Mesenchymal stem cell (in vitro differentiated cells and primary cell): ENCODE data around the gene POU2F3.
A peak's percentile ranks its signal among the peaks of the same experiment; 100 is the strongest.

ENCODE experiments used
- DNase-seq: peaks from one replicate; pipeline ENCODE4 v3.0.0-alpha.2; 2013
- H2AFZ ChIP-seq: one replicate; pipeline ENCODE4 v1.6.1; 2013; ENCODE audit warnings: low read depth, mild to moderate bottlenecking, control low read depth, inconsistent platforms, low read length, moderate library complexity
- H2AK5ac ChIP-seq: 2 replicates; pipeline ENCODE4 v1.6.1; 2013; ENCODE audit warnings: low read length, moderate library complexity, mild to moderate bottlenecking, inconsistent platforms; ENCODE audit not compliant: severe bottlenecking
- H2BK120ac ChIP-seq: one replicate; pipeline ENCODE4 v1.6.1; 2013; ENCODE audit warnings: low read depth, mild to moderate bottlenecking, inconsistent platforms, low read length, moderate library complexity
- H2BK12ac ChIP-seq, 2 experiments: one replicate each; pipeline ENCODE4 v1.6.1; 2013; ENCODE audit warnings: inconsistent platforms in 2 of 2, low read length in 2 of 2, mild to moderate bottlenecking in 2 of 2, moderate library complexity in 2 of 2, control low read depth in 1 of 2
- H2BK15ac ChIP-seq: one replicate; pipeline ENCODE4 v1.6.1; 2013; ENCODE audit warnings: mild to moderate bottlenecking, low read depth, inconsistent platforms; ENCODE audit not compliant: poor library complexity, severe bottlenecking
- H2BK5ac ChIP-seq: 2 replicates; pipeline ENCODE4 v1.6.1; 2013; ENCODE audit warnings: low read depth, mild to moderate bottlenecking, low read length, control low read depth, inconsistent platforms; ENCODE audit not compliant: poor library complexity, severe bottlenecking
- H3K14ac ChIP-seq, 2 experiments: one replicate each; pipeline ENCODE4 v1.6.1; 2013; ENCODE audit warnings: inconsistent platforms in 2 of 2, low read length in 2 of 2, control low read depth in 1 of 2, mild to moderate bottlenecking in 1 of 2, moderate library complexity in 1 of 2
- H3K18ac ChIP-seq, 2 experiments: one replicate each; pipeline ENCODE4 v1.6.1; 2013; ENCODE audit warnings: inconsistent platforms in 2 of 2, low read length in 2 of 2, control low read depth in 1 of 2, low read depth in 1 of 2, mild to moderate bottlenecking in 1 of 2
- H3K23ac ChIP-seq, 2 experiments: one replicate each; pipeline ENCODE4 v1.6.1; 2013; ENCODE audit warnings: inconsistent platforms in 2 of 2, low read length in 2 of 2, mild to moderate bottlenecking in 2 of 2, moderate library complexity in 2 of 2, control low read depth in 1 of 2
- H3K27ac ChIP-seq: 2 replicates; pipeline ENCODE4 v1.5.1; 2013; ENCODE audit warnings: mild to moderate bottlenecking, moderate library complexity, low read length, control low read depth, inconsistent platforms; ENCODE audit not compliant: poor library complexity, severe bottlenecking
- H3K27me3 ChIP-seq, 2 experiments: 2 replicates each; pipeline versions ENCODE4 v1.6.1 to v1.7.0; 2013; ENCODE audit warnings: low read length in 2 of 2, mild to moderate bottlenecking in 2 of 2, moderate library complexity in 2 of 2, control low read depth in 1 of 2, inconsistent platforms in 1 of 2; ENCODE audit not compliant: control insufficient read depth in 1 of 2, insufficient read depth in 1 of 2
- H3K36me3 ChIP-seq, 2 experiments: 2 replicates each; pipeline versions ENCODE4 v1.6.1 to v1.7.0; 2013; ENCODE audit warnings: low read length in 2 of 2, control low read depth in 1 of 2, inconsistent platforms in 1 of 2, low read depth in 1 of 2, mild to moderate bottlenecking in 1 of 2; ENCODE audit not compliant: insufficient read depth in 2 of 2, control insufficient read depth in 1 of 2
- H3K4ac ChIP-seq, 2 experiments: one replicate each; pipeline ENCODE4 v1.6.1; 2013; ENCODE audit warnings: inconsistent platforms in 2 of 2, low read length in 2 of 2, mild to moderate bottlenecking in 2 of 2, moderate library complexity in 2 of 2, control low read depth in 1 of 2, low read depth in 1 of 2
- H3K4me1 ChIP-seq: 2 replicates; pipeline ENCODE4 v1.6.1; 2013; ENCODE audit warnings: low read depth, low read length, control low read depth; ENCODE audit not compliant: control insufficient read depth, insufficient read depth
- H3K4me2 ChIP-seq: 2 replicates; pipeline ENCODE4 v1.6.1; 2013; ENCODE audit warnings: low read length, mild to moderate bottlenecking, inconsistent platforms; ENCODE audit not compliant: poor library complexity, severe bottlenecking
- H3K4me3 ChIP-seq, 2 experiments: 2 replicates each; pipeline versions ENCODE4 v1.5.1 to v1.7.0; 2013; ENCODE audit warnings: low read length in 2 of 2, mild to moderate bottlenecking in 2 of 2, control low read depth in 1 of 2, low read depth in 1 of 2; ENCODE audit not compliant: insufficient read depth in 1 of 2
- H3K79me1 ChIP-seq: replicated peaks from 2 replicates; pipeline ENCODE4 v1.6.1; 2013; ENCODE audit warnings: mild to moderate bottlenecking, control low read depth, low read length, inconsistent platforms; ENCODE audit not compliant: poor library complexity, severe bottlenecking
- H3K9ac ChIP-seq: 2 replicates; pipeline ENCODE4 v1.7.0; 2013; ENCODE audit warnings: mild to moderate bottlenecking, low read length, moderate library complexity
- H3K9me3 ChIP-seq: 2 replicates; pipeline ENCODE4 v1.7.0; 2013; ENCODE audit warnings: mild to moderate bottlenecking, low read length; ENCODE audit not compliant: control insufficient read depth
- H4K8ac ChIP-seq: one replicate; pipeline ENCODE4 v1.6.1; 2013; ENCODE audit warnings: inconsistent platforms, mild to moderate bottlenecking, low read length, moderate library complexity
- H4K91ac ChIP-seq: one replicate; pipeline ENCODE4 v1.6.1; 2013; ENCODE audit warnings: mild to moderate bottlenecking, low read length, inconsistent platforms
- WGBS: methylation state at CpG from one replicate; pipeline ENCODE4 v1.1.7; 2013; ENCODE audit warnings: mixed read lengths; 5-methylcytosine and 5-hydroxymethylcytosine counted together

POU2F3 gene

DNA sequence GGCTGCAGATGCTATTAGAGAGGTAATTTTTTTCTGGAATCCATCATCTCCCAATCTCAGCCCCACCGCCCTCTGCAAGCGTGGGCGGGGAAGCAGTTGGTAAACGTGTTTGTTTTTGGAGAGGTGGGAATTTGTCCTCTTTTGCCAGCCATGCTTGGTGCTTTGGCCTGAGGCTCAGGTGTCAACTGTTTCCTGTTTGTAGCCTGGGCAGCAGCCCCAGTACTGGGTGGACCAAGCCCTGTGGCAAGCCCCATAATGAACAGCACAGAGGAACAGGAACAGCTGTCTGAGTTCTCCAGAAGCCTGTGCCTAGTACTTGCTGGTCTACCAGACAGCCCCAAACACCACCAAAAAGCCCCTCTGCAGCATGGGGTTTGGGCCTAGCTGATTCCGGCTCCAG, 39.6 kb downstream of the POU2F3 start:
- H3K36me3 ChIP-seq = no peaks in the 10 kb centered on the region
- no peak overlapping the region for H3K4me3 ChIP-seq
- no peak overlapping the region for H3K9ac ChIP-seq
- H3K4me1 ChIP-seq = peaks cover 3% of the 10 kb centered on the region
- no peak overlapping the region for H3K27ac ChIP-seq
- no peak overlapping the region for H3K4me2 ChIP-seq
- no peak overlapping the region for H2BK12ac ChIP-seq
- no peak overlapping the region for H3K4ac ChIP-seq
- H3K23ac ChIP-seq = peak overlapping the region in 1 of 2 experiments; percentile 79
- H4K91ac ChIP-seq = no peak overlapping the region
- no peak overlapping the region for H2BK120ac ChIP-seq
- no peak overlapping the region for H3K18ac ChIP-seq
- no peak overlapping the region for H4K8ac ChIP-seq
- H3K14ac ChIP-seq = peak overlapping the region in 1 of 2 experiments; percentile 83
- no peaks in the 10 kb centered on the region for H3K79me1 ChIP-seq
- H3K27me3 ChIP-seq = peaks cover 0 to 62% of the 10 kb centered on the region in 2 experiments
- 85% methylated on average over 5 of the region's 5 CpGs for WGBS
- no peak overlapping the region for H2BK5ac ChIP-seq
- H2AFZ ChIP-seq = no peak overlapping the region
- no peak overlapping the region for H2BK15ac ChIP-seq
- H3K9me3 ChIP-seq = no peaks in the 10 kb centered on the region
- no peak overlapping the region for H2AK5ac ChIP-seq
- DNase-seq = no peak

GRCh38 chr11:120280600-120281051, 40.7 kb downstream of the POU2F3 start:
- Histone ChIP-seq H3K79me1 (no peaks in the 10 kb centered on the region), H3K27me3 (peaks cover 0 to 51% of the 10 kb centered on the region in 2 experiments), H2BK5ac (no peak overlapping the region), H3K14ac (no peak overlapping the region), H3K9me3 (no peaks in the 10 kb centered on the region), H2AK5ac (no peak overlapping the region), H2BK15ac (no peak overlapping the region), H2BK120ac (no peak overlapping the region), H3K4me2 (no peak overlapping the region), H3K36me3 (no peaks in the 10 kb centered on the region), H3K4me1 (peaks cover 3% of the 10 kb centered on the region), H2AFZ (no peak overlapping the region), H2BK12ac (no peak overlapping the region), H3K23ac (no peak overlapping the region), H3K18ac (no peak overlapping the region), H3K4me3 (no peak overlapping the region), H3K27ac (no peak overlapping the region), H3K4ac (no peak overlapping the region), H3K9ac (no peak overlapping the region), H4K8ac (no peak overlapping the region), H4K91ac (no peak overlapping the region)
- 45% methylated on average over 4 of the region's 5 CpGs for WGBS
- DNase-seq = no peak

DNA sequence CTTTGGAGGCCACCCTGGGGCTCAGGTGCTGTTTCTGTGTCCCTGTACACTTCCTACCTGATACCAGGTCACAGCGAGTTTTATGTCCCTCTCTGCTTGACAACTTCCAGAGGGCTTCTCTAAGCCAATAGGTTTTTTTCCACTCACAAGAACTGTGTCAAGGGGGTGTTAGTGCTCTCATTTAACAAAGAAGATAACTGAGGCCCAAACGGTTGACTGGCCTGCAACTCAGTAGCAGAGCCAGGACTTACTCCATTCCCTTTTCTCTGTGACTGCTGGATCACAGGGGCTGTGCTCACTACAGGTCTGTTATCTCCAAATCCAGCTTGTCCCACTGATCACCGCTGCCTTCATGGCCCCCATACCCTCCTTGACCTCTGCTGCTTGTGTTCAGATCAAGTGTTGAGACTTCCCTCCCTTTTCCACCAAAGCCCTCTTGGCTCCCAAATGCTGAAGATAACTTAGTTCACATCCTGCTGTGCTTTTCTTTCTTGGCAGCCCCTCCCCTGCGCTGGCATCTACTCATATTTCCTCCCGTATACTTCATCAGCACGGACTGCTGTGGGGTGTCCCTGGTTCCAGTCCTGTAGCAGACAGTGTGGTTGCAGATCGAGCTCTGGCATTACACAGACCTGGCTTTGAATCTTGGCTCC, 41.3 kb downstream of the POU2F3 start:
- Histone ChIP-seq H2BK5ac (no peak overlapping the region), H3K36me3 (no peaks in the 10 kb centered on the region), H3K4me3 (no peak overlapping the region), H3K23ac (no peak overlapping the region), H2BK12ac (no peak overlapping the region), H3K4ac (no peak overlapping the region), H3K18ac (no peak overlapping the region), H3K4me1 (peaks cover 3% of the 10 kb centered on the region), H3K9ac (no peak overlapping the region), H3K27me3 (peaks cover 0 to 44% of the 10 kb centered on the region in 2 experiments), H3K14ac (no peak overlapping the region), H2BK120ac (no peak overlapping the region), H3K27ac (no peak overlapping the region), H3K79me1 (no peaks in the 10 kb centered on the region), H2AK5ac (no peak overlapping the region), H4K91ac (no peak overlapping the region), H3K4me2 (no peak overlapping the region), H3K9me3 (no peaks in the 10 kb centered on the region), H4K8ac (no peak overlapping the region), H2BK15ac (no peak overlapping the region), H2AFZ (no peak overlapping the region)
- DNase-seq = no peak
- 53% methylated on average over 7 of the region's 7 CpGs for WGBS

DNA sequence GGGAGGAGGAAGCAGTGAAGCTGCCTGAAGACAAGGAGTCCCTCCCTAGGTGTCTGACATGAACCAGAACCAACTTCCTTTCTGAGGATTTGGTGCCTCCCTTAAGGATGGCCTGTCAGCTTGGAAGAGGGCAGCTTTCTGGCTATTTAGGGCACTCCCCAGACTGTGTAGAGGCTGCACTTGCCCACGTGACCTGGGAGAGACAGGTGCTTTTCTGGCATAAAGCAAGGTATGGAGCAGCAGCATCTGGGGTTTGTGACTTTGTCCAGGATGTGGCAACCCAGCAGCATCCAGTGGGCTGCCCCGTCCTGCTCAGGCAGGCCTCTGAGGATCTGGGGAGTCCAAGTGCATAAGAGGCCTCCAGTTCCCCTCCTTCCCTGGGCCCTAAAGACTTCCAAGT, 43.2 kb downstream of the POU2F3 start:
- no peaks in the 10 kb centered on the region for H3K36me3 ChIP-seq
- H3K9me3 ChIP-seq = no peaks in the 10 kb centered on the region
- H3K23ac ChIP-seq = no peak overlapping the region
- no peak overlapping the region for H3K9ac ChIP-seq
- no peak overlapping the region for H2BK5ac ChIP-seq
- DNase-seq = no peak
- H2AFZ ChIP-seq = no peak overlapping the region
- H3K79me1 ChIP-seq = no peaks in the 10 kb centered on the region
- H3K4me2 ChIP-seq = no peak overlapping the region
- no peak overlapping the region for H2BK15ac ChIP-seq
- peaks cover 0 to 53% of the 10 kb centered on the region in 2 experiments for H3K27me3 ChIP-seq
- H3K4me1 ChIP-seq = peaks cover 3% of the 10 kb centered on the region
- no peak overlapping the region for H3K18ac ChIP-seq
- H3K27ac ChIP-seq = no peak overlapping the region
- no peak overlapping the region for H2BK12ac ChIP-seq
- WGBS = 71% methylated on average over 2 of the region's 2 CpGs
- no peak overlapping the region for H4K8ac ChIP-seq
- H2AK5ac ChIP-seq = no peak overlapping the region
- no peak overlapping the region for H3K14ac ChIP-seq
- H3K4ac ChIP-seq = no peak overlapping the region
- H3K4me3 ChIP-seq = no peak overlapping the region
- H2BK120ac ChIP-seq = no peak overlapping the region
- H4K91ac ChIP-seq = no peak overlapping the region
